Liver (tissue), 9 donors: Measurements from ENCODE around the gene PAOX. TPM values are rescaled to one million over a fixed set of nuclear protein-coding genes. Genes with fewer than 3 reads are reported as not detected.
"Not testable (repeated sequence)": the region's sequence is repeated elsewhere in the genome, so short reads cannot be mapped to it uniquely, and the experiment has no call there.

Experiments used
- DNase-seq: peaks from one replicate; pipeline ENCODE4 v3.0.0-alpha.2; 2017; ENCODE audit warnings: low spot score
- H3K27ac ChIP-seq, 2 donors: one replicate each; pipeline ENCODE4 v1.7.0; 2013; ENCODE audit warnings: inconsistent platforms in 2 of 2, low read length in 2 of 2, control low read depth in 1 of 2, low read depth in 1 of 2, mild to moderate bottlenecking in 1 of 2
- H3K27me3 ChIP-seq, 4 donors: one replicate each; pipeline versions ENCODE4 v1.6.1 to v1.7.0; 2013; ENCODE audit warnings: low read length in 3 of 4, inconsistent platforms in 1 of 4, mild to moderate bottlenecking in 1 of 4, moderate library complexity in 1 of 4; ENCODE audit not compliant: control insufficient read depth in 4 of 4, insufficient read depth in 4 of 4
- H3K36me3 ChIP-seq, 4 donors: one replicate each; pipeline versions ENCODE4 v1.6.1 to v1.7.0; 2013; ENCODE audit warnings: low read length in 3 of 4, mild to moderate bottlenecking in 3 of 4, low read depth in 1 of 4, moderate library complexity in 1 of 4; ENCODE audit not compliant: control insufficient read depth in 4 of 4, insufficient read depth in 3 of 4
- H3K4me1 ChIP-seq, 4 donors: one replicate each; pipeline versions ENCODE4 v1.6.1 to v1.7.0; 2013; ENCODE audit warnings: low read length in 3 of 4, mild to moderate bottlenecking in 3 of 4, moderate library complexity in 1 of 4; ENCODE audit not compliant: control insufficient read depth in 4 of 4, insufficient read depth in 4 of 4
- H3K4me3 ChIP-seq, 3 donors: one replicate each; pipeline versions ENCODE4 v1.6.1 to v1.7.0; 2013; ENCODE audit warnings: low read length in 3 of 3, control low read depth in 1 of 3, low read depth in 1 of 3, mild to moderate bottlenecking in 1 of 3
- H3K9ac ChIP-seq, 2 donors: one replicate each; pipeline ENCODE4 v1.7.0; 2013; ENCODE audit warnings: low read length in 2 of 2, mild to moderate bottlenecking in 2 of 2, moderate library complexity in 2 of 2, control low read depth in 1 of 2, low read depth in 1 of 2
- H3K9me3 ChIP-seq, 4 donors: one replicate each; pipeline versions ENCODE4 v1.6.1 to v1.7.0; 2013; ENCODE audit warnings: low read length in 3 of 4; ENCODE audit not compliant: control insufficient read depth in 4 of 4
- EGR1 ChIP-seq, 2 donors: IDR thresholded peaks; 2 replicates each; pipeline ENCODE4 v1.6.1; 2016 to 2018; ENCODE audit warnings: antibody characterized with exemption in 2 of 2, low read depth in 2 of 2
- FOXA2 ChIP-seq: IDR thresholded peaks from 2 replicates; pipeline ENCODE4 v1.6.1; 2016; ENCODE audit warnings: antibody characterized with exemption
- GABPA ChIP-seq, 2 donors: IDR thresholded peaks in 1 of 2; conservative IDR thresholded peaks in 1 of 2; 2 replicates each; pipeline ENCODE4 v1.6.1; 2016; ENCODE audit warnings: antibody characterized with exemption in 2 of 2, mild to moderate bottlenecking in 1 of 2, moderate library complexity in 1 of 2
- HNF4A ChIP-seq, 2 donors: conservative IDR thresholded peaks; 2 replicates each; pipeline ENCODE4 v1.6.1; 2016; ENCODE audit warnings: antibody characterized with exemption in 2 of 2, mild to moderate bottlenecking in 2 of 2
- HNF4G ChIP-seq: IDR thresholded peaks from 2 replicates; pipeline ENCODE4 v1.6.1; 2016; ENCODE audit warnings: antibody characterized with exemption
- RAD21 ChIP-seq, 2 donors: IDR thresholded peaks; 2 replicates each; pipeline ENCODE4 v1.6.1; 2016; ENCODE audit warnings: antibody characterized with exemption in 2 of 2, mild to moderate bottlenecking in 2 of 2
- YY1 ChIP-seq: IDR thresholded peaks from 2 replicates; pipeline ENCODE4 v1.6.1; 2016; ENCODE audit warnings: antibody characterized with exemption, mild to moderate bottlenecking
- WGBS: extraction: QIAGEN DNeasy Blood & Tissue Kit; methylation state at CpG from one replicate; pipeline ENCODE4 v1.1.7; 2013; 5-methylcytosine and 5-hydroxymethylcytosine counted together
- polyA plus RNA-seq, 2 donors: library from polyadenylated mRNA; stranded (reverse) in 1 of 2; unstranded in 1 of 2; fragments of 200-250 nt in 1 of 2; fragments of >200 nt in 1 of 2; fragmentation: Nextera tagmentation in 1 of 2; extraction: Ambion mirVana in 1 of 2; gene quantifications; one replicate each; pipeline versions ENCODE4 v1.2.1 to v1.2.3, GENCODE V29; 2013 to 2015
- total RNA-seq, 2 donors: library from RNA; depleted of rRNA; stranded (reverse); fragments of >200 nt; gene quantifications; one replicate each; pipeline ENCODE4 v1.2.3, GENCODE V29; 2014
- TF ChIP-seq, protein P1 (sequence below): IDR thresholded peaks from 2 replicates; pipeline ENCODE4 v1.6.1; 2016; ENCODE audit warnings: antibody characterized with exemption
- TF ChIP-seq, protein P2 (sequence below): fragments of 150-350 bp; IDR thresholded peaks from 2 replicates; pipeline ENCODE4 v1.5.1; 2017; ENCODE audit warnings: improper control_type of control experiment, low read depth, low read length; ENCODE audit not compliant: missing input control
- TF ChIP-seq, protein P3 (sequence below): IDR thresholded peaks from 2 replicates; pipeline ENCODE4 v1.6.1; 2016; ENCODE audit warnings: antibody characterized with exemption
- TF ChIP-seq, protein P4 (sequence below): IDR thresholded peaks from 2 replicates; pipeline ENCODE4 v1.6.1; 2016; ENCODE audit warnings: antibody characterized with exemption
- TF ChIP-seq, protein P5 (sequence below): IDR thresholded peaks from 2 replicates; pipeline ENCODE4 v1.6.1; 2016; ENCODE audit warnings: antibody characterized with exemption, mild to moderate bottlenecking
- donor health status: healthy.
- donor health status: healthy.
- donor health status: healthy.
- donor health status: healthy.
- donor health status: healthy.

PAOX gene
- total and polyA plus RNA-seq, 4 donors = 4.8 to 17.8 (median 13.3) TPM

DNA sequence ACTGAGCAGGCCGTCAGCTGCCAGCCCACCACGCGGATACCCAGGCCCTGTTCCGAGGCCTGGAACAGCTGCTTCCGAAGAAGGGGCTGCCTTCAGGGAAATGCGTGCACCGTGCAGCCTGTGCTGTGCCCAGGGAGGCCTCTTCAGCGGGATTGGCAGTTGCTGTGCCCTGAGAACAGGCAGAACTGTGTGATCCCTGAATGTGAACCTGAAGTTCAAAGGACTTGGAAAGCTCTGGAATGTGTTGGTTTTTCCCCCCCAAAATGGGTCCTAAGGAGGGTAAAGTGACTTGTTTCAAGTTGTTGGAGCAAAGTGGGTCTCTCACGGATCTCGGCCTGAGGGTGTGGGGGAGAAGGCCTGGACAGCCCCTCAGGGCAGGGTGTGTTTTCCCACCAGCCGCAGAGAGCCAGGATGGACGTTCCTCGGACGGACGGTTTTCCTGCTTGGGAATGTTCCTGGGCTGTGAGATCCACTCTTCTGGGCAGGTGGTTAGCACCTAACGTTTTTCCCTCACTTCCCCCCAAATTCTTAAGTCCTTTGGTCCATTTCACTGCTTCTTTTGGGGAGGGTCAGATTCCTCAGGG, 43.3 kb downstream of the PAOX start:
- H3K9me3 ChIP-seq = no peaks in the 10 kb centered on the region
- peaks cover 0 to 3% (median 0%) of the 10 kb centered on the region in 4 donors for H3K27me3 ChIP-seq
- H3K4me1 ChIP-seq = peaks cover 0 to 10% (median 4%) of the 10 kb centered on the region in 4 donors
- 88% methylated on average over 16 of the region's 16 CpGs for whole genome bisulfite sequencing
- TF ChIP-seq, protein P1, sequence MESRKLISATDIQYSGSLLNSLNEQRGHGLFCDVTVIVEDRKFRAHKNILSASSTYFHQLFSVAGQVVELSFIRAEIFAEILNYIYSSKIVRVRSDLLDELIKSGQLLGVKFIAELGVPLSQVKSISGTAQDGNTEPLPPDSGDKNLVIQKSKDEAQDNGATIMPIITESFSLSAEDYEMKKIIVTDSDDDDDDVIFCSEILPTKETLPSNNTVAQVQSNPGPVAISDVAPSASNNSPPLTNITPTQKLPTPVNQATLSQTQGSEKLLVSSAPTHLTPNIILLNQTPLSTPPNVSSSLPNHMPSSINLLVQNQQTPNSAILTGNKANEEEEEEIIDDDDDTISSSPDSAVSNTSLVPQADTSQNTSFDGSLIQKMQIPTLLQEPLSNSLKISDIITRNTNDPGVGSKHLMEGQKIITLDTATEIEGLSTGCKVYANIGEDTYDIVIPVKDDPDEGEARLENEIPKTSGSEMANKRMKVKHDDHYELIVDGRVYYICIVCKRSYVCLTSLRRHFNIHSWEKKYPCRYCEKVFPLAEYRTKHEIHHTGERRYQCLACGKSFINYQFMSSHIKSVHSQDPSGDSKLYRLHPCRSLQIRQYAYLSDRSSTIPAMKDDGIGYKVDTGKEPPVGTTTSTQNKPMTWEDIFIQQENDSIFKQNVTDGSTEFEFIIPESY = no peak
- TF ChIP-seq, protein P2, sequence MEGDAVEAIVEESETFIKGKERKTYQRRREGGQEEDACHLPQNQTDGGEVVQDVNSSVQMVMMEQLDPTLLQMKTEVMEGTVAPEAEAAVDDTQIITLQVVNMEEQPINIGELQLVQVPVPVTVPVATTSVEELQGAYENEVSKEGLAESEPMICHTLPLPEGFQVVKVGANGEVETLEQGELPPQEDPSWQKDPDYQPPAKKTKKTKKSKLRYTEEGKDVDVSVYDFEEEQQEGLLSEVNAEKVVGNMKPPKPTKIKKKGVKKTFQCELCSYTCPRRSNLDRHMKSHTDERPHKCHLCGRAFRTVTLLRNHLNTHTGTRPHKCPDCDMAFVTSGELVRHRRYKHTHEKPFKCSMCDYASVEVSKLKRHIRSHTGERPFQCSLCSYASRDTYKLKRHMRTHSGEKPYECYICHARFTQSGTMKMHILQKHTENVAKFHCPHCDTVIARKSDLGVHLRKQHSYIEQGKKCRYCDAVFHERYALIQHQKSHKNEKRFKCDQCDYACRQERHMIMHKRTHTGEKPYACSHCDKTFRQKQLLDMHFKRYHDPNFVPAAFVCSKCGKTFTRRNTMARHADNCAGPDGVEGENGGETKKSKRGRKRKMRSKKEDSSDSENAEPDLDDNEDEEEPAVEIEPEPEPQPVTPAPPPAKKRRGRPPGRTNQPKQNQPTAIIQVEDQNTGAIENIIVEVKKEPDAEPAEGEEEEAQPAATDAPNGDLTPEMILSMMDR = no peak
- TF ChIP-seq EGR1 (IDR thresholded peaks at IDR 0.05; ENCODE audit: low read depth in 2 of 2) = no peak
- no peak for TF ChIP-seq HNF4G
- no peak overlapping the region for H3K27ac ChIP-seq
- DNase-seq = no peak
- peaks cover 0 to 10% (median 7%) of the 10 kb centered on the region in 4 donors for H3K36me3 ChIP-seq
- no peak overlapping the region for H3K9ac ChIP-seq
- no peak overlapping the region for H3K4me3 ChIP-seq

DNA sequence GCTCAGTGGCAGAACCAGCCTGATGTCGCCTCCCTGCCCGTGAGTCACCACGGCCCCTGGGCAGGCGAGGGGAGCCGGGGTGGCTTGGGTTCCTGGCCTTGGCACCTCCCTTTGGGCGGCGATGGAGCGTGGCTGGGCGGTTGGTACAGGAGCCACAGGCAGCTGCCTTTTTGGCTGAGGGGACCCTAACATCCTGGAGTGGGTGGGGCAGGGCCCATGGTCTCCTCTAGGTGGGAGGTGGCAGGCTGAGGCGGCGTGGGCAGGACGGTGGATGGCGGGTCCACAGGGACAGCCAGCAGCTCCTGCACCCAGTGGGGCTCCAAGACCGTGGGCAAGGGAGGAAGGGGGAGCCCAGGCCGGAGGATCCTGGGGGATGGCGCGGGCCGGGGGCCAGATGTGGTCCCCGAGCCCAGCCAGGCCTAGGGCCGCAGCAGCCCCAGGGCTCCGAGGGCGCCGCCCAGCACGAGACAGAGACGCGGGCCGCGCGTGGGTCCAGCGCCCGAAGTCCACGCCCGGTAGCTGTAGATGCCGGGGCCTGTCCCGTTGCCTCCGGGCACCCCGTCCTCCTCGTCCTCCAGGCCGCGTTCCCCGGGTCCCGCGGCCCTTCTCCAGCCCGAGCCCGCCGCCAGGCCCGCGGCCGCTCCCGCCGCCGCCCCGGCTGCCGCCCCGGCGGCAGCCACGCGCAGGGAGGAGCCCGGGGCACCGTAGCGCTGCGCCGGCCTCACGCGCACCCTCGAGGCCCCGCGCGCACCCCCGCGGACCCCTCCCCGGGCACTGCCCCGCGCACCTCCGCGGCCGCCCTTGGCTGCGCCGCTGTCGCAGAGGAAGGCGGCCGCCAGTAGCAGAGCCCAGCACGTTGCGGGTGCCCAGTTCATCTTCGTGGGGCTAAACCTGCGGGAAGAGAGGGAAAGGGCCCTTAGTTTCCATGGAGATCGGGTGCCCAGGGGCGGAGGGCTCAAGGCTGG, 44.0 kb downstream of the PAOX start:
- Histone ChIP-seq H3K9ac (no peak overlapping the region), H3K4me1 (peaks cover 0 to 10% (median 4%) of the 10 kb centered on the region in 4 donors), H3K27ac (no peak overlapping the region), H3K9me3 (no peaks in the 10 kb centered on the region), H3K36me3 (peaks cover 0 to 10% (median 7%) of the 10 kb centered on the region in 4 donors), H3K4me3 (peak overlapping the region in 1 of 3 donors; percentile 23), H3K27me3 (peaks cover 0 to 3% (median 0%) of the 10 kb centered on the region in 4 donors)
- TF ChIP-seq, protein P3, sequence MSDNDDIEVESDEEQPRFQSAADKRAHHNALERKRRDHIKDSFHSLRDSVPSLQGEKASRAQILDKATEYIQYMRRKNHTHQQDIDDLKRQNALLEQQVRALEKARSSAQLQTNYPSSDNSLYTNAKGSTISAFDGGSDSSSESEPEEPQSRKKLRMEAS = no peak
- TF ChIP-seq YY1 (no peak), HNF4G (no peak), RAD21 (IDR thresholded peaks at IDR 0.05) (no peak), FOXA2 (no peak), GABPA (IDR thresholded peaks at IDR 0.05 in 1 of 2, conservative IDR thresholded peaks at IDR 0.05 in 1 of 2) (no peak), HNF4A (conservative IDR thresholded peaks at IDR 0.05) (no peak)
- TF ChIP-seq, protein P4, sequence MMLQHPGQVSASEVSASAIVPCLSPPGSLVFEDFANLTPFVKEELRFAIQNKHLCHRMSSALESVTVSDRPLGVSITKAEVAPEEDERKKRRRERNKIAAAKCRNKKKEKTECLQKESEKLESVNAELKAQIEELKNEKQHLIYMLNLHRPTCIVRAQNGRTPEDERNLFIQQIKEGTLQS = no peak
- TF ChIP-seq, protein P5, sequence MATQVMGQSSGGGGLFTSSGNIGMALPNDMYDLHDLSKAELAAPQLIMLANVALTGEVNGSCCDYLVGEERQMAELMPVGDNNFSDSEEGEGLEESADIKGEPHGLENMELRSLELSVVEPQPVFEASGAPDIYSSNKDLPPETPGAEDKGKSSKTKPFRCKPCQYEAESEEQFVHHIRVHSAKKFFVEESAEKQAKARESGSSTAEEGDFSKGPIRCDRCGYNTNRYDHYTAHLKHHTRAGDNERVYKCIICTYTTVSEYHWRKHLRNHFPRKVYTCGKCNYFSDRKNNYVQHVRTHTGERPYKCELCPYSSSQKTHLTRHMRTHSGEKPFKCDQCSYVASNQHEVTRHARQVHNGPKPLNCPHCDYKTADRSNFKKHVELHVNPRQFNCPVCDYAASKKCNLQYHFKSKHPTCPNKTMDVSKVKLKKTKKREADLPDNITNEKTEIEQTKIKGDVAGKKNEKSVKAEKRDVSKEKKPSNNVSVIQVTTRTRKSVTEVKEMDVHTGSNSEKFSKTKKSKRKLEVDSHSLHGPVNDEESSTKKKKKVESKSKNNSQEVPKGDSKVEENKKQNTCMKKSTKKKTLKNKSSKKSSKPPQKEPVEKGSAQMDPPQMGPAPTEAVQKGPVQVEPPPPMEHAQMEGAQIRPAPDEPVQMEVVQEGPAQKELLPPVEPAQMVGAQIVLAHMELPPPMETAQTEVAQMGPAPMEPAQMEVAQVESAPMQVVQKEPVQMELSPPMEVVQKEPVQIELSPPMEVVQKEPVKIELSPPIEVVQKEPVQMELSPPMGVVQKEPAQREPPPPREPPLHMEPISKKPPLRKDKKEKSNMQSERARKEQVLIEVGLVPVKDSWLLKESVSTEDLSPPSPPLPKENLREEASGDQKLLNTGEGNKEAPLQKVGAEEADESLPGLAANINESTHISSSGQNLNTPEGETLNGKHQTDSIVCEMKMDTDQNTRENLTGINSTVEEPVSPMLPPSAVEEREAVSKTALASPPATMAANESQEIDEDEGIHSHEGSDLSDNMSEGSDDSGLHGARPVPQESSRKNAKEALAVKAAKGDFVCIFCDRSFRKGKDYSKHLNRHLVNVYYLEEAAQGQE = no peak
- no peak for DNase-seq
- WGBS = 22% methylated on average over 88 of the region's 88 CpGs

DNA sequence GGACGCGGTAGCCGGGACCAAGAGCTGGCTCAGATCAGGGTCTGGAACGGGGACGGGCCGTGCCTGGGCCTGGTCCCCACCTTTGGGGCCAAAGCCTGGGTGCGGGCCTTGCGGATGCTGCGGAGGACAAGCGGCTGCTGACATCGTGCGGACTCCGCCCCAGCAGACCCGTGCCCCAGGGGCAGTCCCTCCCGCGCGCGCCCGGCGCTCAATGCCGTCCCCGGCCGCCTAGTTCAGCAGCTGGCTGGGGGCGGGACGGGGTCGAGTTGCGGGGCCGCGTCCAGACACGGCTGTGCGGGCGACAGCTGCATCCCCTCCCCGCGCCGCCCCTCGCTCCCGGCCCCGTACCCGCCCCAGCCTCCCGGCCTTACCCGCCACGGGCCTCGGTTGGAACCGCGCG, 45.0 kb downstream of the PAOX start:
- not testable (repeated sequence) for H3K9me3 ChIP-seq, DNase-seq, H3K4me3 ChIP-seq, H3K27ac ChIP-seq, H3K9ac ChIP-seq, H3K36me3 ChIP-seq, H3K27me3 ChIP-seq, H3K4me1 ChIP-seq
- no CpG with 5 or more reads among the region's 46 CpGs for WGBS

DNA sequence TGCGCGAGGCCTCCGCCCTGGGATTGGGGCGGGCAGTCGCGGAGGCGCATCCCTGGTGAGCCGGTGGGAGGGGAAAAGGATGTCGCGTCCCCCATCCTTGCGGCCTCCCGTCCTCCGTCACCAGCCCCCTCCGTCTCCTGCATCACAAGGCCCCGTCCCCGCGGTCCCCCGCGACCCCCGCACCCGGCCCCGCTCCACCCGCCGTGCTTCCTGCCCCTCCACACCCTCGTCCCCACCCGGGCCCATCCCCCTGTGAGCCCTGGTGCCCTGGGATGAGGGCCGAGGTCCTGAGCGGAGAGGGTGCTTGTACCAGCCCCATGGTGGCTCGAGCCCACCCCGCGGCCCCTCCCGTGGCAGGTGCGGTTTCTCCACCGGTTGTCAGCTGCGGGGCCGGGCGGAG, 45.5 kb downstream of the PAOX start, which contains the start of gene SPRN:
SPRN (minus strand) TSS at position 25 of the 400 bp plus-strand sequence. CDS start 944 bp downstream, outside the sequence.
- H3K4me1 ChIP-seq = peaks cover 3 to 12% (median 7%) of the 10 kb centered on the region in 4 donors
- not testable (repeated sequence) for H3K9ac ChIP-seq, H3K27ac ChIP-seq, H3K36me3 ChIP-seq, DNase-seq, H3K9me3 ChIP-seq, H3K27me3 ChIP-seq
- H3K4me3 ChIP-seq = peak within 1 kb of the TSS in 1 of 3 donors; percentile 23
- 19% methylated on average over 15 of the region's 37 CpGs for WGBS
